Hematopoietic multipotent progenitor cell (in vitro differentiated cells): ENCODE measurements around the gene PALLD. TPM values are rescaled to one million over a fixed set of nuclear protein-coding genes. Genes with fewer than 3 reads are reported as not detected.

ENCODE experiments used
- DNase-seq, 3 donors: peaks; one replicate each; pipeline ENCODE4 v3.0.0-alpha.2; 2011 to 2015; ENCODE audit warnings: low read depth in 2 of 3, low spot score in 2 of 3
- total RNA-seq: library from RNA; depleted of rRNA; stranded (reverse); fragments of >200 nt; gene quantifications from one replicate; pipeline ENCODE4 v1.2.3, GENCODE V29; 2012

The PALLD gene
- total RNA-seq, 1 donor = 5.9 TPM

- no peak for DNase-seq
Observed at GRCh38 chr4:168857546-168858314, 360.9 kb downstream of the PALLD start.

- no peak for DNase-seq
Observed at GRCh38 chr4:168859100-168859499, 362.2 kb downstream of the PALLD start.

- no peak for DNase-seq
Observed at GRCh38 chr4:168859888-168860694, 363.2 kb downstream of the PALLD start.

- no peak for DNase-seq
Observed at GRCh38 chr4:168860827-168861226, 364.0 kb downstream of the PALLD start.

- no peak for DNase-seq
Observed at GRCh38 chr4:168863719-168864647, 367.1 kb downstream of the PALLD start.

DNA sequence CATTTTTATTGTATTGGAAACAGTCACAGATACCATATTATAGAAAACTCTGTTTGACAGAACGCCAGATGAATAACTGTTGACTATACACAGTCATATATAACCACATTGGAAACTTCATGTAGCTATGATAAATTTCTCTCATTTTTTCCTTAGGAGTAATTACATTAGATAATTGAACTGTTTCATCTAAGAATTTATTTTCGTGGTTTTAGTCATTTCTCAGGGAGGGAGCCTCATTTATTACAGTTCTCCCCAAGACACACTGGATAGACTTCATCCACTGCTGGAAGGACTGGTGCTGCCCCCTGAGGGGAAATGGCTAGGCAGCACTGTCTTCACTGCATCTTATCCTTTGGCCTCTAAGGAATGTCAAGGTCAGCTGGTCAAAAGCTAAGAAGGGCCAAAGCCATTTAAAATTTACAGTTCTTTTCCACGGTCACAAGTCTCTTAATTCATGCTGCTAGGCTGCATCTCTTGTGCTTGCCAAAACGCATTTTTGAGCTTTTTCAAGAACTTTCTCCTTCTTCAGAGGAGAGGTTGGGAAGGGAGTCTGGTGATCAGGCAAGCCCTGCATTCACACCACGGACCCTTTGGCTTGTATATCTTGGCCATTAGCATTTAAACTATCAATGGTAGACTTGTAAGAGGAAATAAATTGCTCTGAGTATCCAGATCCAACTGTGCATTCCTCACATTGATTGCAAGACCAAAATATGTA lies 368.1 kb downstream of the PALLD start:
- no peak for DNase-seq

DNA sequence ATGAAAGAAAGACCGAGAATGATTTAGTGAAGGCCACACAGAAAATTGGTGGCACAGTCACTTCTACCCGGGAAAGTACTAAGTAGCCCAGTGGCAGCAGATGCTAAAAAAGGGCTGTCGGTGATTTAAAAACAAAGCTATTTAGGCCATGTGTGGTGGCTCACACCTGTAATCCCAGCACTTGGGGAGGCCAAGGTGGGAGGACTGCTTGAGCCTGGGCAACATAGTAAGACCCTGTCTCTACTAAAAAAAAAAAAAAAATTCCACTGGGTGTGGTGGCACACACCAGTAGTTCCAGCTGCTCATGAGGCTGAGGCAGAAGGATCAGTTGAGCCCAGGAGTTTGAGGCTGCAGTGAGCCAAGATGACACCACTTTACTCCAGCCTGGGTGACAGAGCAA lies 369.0 kb downstream of the PALLD start:
- no peak for DNase-seq

- no peak for DNase-seq
Observed at GRCh38 chr4:168866635-168867034, 369.8 kb downstream of the PALLD start.

DNA sequence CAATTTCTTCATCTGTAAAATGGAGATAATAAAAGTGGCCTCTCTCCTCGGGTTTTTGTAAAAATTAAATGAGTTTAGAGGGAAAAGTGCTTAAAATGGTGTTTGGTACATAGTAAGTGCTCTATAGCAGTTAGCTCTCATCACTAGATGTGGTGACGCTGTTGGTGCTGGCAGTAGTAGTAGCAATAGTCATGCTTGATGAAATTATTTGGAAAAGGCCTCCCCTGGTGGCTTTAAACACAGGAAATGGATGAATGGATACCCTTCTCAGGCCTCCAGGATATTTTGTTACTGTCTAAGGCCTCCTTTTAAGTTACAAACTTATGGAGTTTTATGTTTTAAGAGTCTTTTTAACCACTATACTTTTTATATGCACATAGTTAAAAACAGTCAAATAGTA lies 370.3 kb downstream of the PALLD start:
- no peak for DNase-seq

DNA sequence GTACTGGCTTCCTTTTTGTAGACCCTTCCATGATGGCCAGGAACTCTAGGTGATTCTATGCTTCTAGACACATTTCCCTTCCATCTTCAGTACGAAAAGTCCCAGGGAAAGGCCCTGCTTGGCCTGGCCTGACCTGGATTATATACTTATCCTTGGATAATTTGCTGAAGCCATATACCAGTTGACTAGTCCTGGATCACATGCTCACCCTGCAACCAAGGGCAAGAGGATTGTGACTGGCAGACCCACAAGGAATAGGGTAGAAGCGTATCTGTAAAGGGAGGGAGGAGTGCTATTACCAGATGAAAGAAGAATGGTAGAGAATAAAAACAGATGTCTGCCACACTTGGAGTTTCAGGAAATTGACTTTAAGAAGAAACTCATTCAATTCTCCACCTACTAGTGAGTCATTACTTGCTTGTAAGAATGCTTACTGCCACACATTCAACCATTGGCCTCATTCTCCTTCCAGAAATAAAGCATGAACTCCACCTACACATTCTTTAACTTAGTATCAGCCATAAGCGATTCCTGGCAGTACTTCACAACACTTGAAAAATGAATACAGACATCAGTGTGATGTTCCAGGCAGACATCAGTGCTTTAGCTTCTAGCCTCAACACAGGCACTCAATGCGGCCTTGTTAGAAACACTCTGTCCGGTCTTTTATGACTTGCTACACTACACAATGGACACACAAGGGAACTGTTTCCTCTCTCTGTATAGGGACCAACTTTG lies 371.4 kb downstream of the PALLD start:
- DNase-seq = no peak

DNA sequence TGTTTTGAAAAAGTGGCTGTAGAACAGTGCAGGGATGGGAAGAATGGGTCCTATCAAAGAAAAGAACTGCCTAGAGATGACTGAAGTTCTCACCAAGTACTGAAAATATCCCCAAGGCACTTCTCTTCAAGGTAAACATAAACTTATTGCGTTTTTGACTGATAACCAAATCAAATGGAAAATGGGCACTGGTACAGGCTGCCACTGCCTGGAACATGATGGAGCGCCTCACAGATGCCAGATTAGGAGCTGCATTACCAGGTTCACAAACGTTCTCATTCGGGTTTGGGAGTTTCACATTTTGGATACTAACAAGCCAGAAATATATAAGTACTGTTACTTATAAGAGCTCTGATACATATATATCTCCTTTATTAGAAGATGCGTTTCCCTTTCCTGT lies 371.9 kb downstream of the PALLD start:
- no peak for DNase-seq

DNA sequence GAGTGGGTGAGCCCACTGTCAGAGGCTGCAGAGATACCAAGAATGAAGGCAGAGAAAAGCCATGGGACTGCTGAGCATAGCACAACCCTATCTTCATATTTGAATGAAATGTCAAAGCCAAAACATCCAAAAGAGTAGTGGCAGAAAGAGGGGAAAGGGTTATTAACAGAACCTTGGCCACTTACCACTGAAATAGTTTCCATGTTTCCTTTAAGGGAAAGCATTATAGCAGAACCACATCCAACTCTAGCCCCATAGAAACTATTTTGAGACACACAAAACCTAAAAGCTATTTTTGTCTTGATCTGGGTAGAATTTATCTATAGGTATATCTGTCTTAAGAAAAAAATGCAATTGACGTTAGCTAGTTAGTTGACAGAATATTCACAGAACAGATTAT lies 373.2 kb downstream of the PALLD start:
- no peak for DNase-seq

- no peak for DNase-seq
Observed at GRCh38 chr4:168871632-168872031, 374.8 kb downstream of the PALLD start.

GRCh38 chr4:168874083-168874482 lies 377.2 kb downstream of the PALLD start:
- no peak for DNase-seq

DNA sequence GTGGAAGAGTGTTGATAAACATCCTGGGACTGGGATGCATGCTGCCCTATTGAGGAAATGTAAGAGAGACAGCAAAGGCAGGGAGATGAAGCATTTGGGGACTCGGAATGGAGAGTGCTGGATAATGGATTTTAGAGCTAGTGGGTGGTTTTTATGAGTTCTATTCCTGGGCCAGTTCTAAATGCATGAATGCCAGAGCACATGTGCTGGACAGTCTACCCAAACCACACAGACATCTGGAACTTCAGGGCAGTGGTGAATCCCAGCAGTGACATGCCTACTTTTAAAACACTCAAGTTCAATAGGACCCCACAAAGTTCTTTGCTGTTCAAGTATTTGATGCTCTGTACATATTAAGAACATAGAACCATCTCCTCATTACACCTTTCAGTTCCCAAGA lies 379.3 kb downstream of the PALLD start:
- no peak for DNase-seq

DNA sequence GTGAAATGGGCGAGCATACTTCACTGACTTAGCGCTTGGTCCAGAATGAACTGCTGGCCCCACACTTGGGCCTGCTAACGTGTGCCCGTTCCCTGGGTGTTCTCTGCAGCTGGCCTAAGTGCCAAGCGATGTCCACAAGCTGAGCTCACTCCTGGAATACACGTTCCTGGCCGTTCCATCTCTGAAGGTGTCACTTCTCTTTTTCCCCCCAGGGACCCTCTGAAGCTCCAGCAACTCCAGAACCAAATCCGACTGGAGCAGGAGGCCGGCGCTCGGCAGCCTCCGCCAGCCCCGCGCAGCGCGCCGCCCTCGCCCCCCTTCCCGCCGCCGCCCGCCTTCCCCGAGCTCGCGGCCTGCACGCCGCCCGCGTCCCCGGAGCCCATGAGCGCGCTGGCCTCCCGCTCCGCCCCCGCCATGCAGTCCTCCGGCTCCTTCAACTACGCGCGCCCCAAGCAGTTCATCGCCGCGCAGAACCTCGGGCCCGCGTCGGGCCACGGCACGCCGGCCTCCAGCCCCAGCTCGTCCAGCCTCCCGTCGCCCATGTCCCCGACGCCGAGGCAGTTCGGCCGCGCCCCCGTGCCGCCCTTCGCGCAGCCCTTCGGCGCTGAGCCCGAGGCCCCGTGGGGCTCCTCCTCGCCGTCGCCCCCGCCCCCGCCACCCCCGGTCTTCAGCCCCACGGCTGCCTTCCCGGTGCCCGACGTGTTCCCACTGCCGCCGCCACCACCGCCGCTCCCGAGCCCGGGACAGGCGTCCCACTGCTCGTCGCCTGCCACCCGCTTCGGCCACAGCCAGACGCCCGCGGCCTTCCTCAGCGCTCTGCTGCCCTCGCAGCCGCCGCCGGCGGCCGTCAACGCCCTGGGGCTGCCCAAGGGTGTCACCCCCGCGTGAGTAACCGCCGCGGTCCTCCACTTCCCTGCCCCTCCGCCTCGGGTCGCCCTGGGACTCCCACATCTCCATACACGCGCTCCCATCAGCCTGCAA lies 380.9 kb downstream of the PALLD start:
- peak in 2 of 3 donors; percentile 24 to 49 for DNase-seq

DNA sequence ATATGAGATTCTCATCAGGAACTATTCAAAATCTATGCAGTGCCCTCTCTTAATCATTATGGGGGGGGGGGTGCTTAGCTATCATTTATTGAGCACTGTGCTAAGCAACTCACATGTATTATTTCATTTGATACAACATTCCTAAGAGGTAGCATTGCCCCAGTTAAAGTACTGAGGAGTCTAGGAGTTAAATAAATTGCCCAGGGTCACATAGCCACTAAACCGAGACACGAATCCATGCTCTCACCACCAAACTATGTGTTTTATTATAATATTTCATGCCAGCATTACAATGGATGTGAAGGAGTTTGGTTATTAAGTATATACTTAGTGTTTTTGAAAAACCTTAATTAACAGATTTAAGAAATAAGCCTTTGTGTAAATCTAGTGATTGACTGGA lies 381.8 kb downstream of the PALLD start:
- DNase-seq = no peak

DNA sequence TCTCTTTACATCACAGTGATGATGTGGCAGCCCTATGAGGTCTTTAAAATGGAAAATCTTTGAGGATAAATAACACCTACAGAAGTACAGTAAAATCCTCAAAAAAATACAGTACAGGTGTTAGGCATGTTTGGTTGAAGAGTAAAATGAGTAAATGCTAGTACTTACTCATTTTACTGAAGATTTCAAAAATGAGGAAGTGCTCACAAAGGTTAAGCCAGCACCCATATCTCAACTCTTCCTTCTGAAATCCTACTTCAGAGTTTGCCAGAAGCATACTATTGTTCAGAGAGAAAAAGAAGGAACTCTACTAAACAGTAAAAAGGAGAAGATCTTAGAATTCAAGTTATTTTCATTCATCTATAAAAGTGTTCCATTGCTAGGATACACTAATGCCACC lies 382.3 kb downstream of the PALLD start:
- DNase-seq = peak in 2 of 3 donors; percentile 10 to 27
